Fibroblast of lung (primary cell): Measurements from ENCODE around the gene PRKAG2. TPM values are rescaled to one million over a fixed set of nuclear protein-coding genes. Genes with fewer than 3 reads are reported as not detected.

Source experiments
- DNase-seq, 2 donors: peaks; one replicate each; pipeline versions ENCODE4 v3.0.0 to v3.0.0-alpha.2; 2010; ENCODE audit warnings: low read depth in 2 of 2
- H2AFZ ChIP-seq: 2 replicates; pipeline ENCODE4 v1.5.1; 2012; ENCODE audit warnings: low read length, control low read depth, inconsistent platforms
- H3K27ac ChIP-seq: 2 replicates; pipeline ENCODE4 v1.5.1; 2011; ENCODE audit warnings: low read length, control low read depth; ENCODE audit not compliant: insufficient read depth
- H3K27me3 ChIP-seq: 2 replicates; pipeline ENCODE4 v1.5.1; 2011; ENCODE audit warnings: mild to moderate bottlenecking, low read length; ENCODE audit not compliant: control insufficient read depth, insufficient read depth
- H3K36me3 ChIP-seq: 2 replicates; pipeline ENCODE4 v1.5.1; 2011; ENCODE audit warnings: low read length; ENCODE audit not compliant: control insufficient read depth, insufficient read depth
- H3K4me1 ChIP-seq: 2 replicates; pipeline ENCODE4 v1.5.1; 2011; ENCODE audit warnings: low read length; ENCODE audit not compliant: control insufficient read depth, insufficient read depth; ENCODE audit errors: extremely low read depth
- H3K4me2 ChIP-seq: 2 replicates; pipeline ENCODE4 v1.5.1; 2011; ENCODE audit warnings: low read length, control low read depth; ENCODE audit not compliant: insufficient read depth; ENCODE audit errors: extremely low read depth
- H3K4me3 ChIP-seq, 4 experiments: fragments of 200-600 bp in 1 of 4; sonication (generic) in 1 of 4; replicated peaks in 1 of 4; 2 replicates each; pipeline ENCODE4 v1.5.1; 2011 to 2016; ENCODE audit warnings: low read length in 4 of 4, low read depth in 3 of 4, mild to moderate bottlenecking in 3 of 4, control low read depth in 2 of 4, inconsistent platforms in 1 of 4, mixed read lengths in 1 of 4; ENCODE audit not compliant: insufficient read depth in 1 of 4; ENCODE audit errors: control extremely low read depth in 1 of 4
- H3K79me2 ChIP-seq: 2 replicates; pipeline ENCODE4 v1.5.1; 2012; ENCODE audit warnings: mild to moderate bottlenecking, low read length, inconsistent platforms; ENCODE audit not compliant: control insufficient read depth, insufficient read depth
- H3K9ac ChIP-seq: 2 replicates; pipeline ENCODE4 v1.5.1; 2011; ENCODE audit warnings: mild to moderate bottlenecking, low read length, control low read depth; ENCODE audit not compliant: insufficient read depth
- H3K9me3 ChIP-seq: 2 replicates; pipeline ENCODE4 v1.5.1; 2012; ENCODE audit warnings: low read depth, low read length; ENCODE audit not compliant: control insufficient read depth, insufficient read depth
- H4K20me1 ChIP-seq: 2 replicates; pipeline ENCODE4 v1.5.1; 2011; ENCODE audit warnings: low read length; ENCODE audit not compliant: control insufficient read depth, insufficient read depth; ENCODE audit errors: extremely low read depth
- EZH2 ChIP-seq: IDR thresholded peaks from 2 replicates; pipeline ENCODE4 v1.5.1; 2012; ENCODE audit warnings: low read length, control low read depth, mild to moderate bottlenecking; ENCODE audit errors: missing control alignments
- polyA plus RNA-seq, 2 donors: library from polyadenylated mRNA; depleted of rRNA in 1 of 2; stranded (reverse) in 1 of 2; unstranded in 1 of 2; fragments of >200 nt; gene quantifications; 2 replicates each; pipeline ENCODE4 v1.2.1, GENCODE V29; 2011 to 2012; ENCODE audit warnings: missing spikeins in 1 of 2
- total RNA-seq: library from RNA; depleted of rRNA; stranded (reverse); fragments of >200 nt; gene quantifications from 2 replicates; pipeline ENCODE4 v1.2.1, GENCODE V29; 2014
- TF ChIP-seq, protein P1 (sequence below), 2 donors: IDR thresholded peaks in 1 of 2; conservative IDR thresholded peaks in 1 of 2; 1 replicate in 1 of 2; 2 replicates in 1 of 2; pipeline ENCODE4 v1.5.1; 2011 to 2012; ENCODE audit warnings: low read length in 2 of 2, control low read depth in 1 of 2, inconsistent platforms in 1 of 2, low read depth in 1 of 2, mild to moderate bottlenecking in 1 of 2

The PRKAG2 gene
- total and polyA plus RNA-seq, 2 donors (not counting 1 experiment from before 2014, with no cell fraction given) = 11.9 to 56.7 TPM

DNA sequence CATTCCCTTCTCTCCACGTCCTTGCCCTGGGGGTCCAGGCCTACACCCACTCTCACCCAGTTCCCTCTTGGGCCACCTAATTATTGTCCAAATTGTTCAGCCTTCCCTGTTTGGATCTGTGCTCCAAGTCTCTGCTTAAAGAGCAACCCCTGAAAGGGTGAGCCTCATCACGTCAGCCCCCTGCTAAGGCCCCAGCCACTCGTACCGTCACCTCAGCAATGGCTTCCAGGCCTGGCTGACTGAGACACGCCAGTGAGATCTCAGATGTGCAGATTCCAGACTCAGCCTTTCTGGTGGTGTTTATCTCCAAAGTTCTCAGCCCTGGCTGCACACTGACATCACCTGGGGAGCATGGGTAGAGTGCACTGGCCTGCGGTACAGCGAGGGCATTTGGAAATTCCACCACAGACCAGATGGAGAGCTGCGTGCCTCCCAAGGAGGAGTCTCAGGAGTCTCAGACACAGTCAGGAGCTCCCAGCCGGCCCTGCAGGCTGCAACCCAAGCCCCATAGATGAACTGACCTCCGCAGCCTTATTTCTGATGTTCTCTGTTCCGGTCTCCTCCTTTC is 87.5 kb downstream of the PRKAG2 start:
- DNase-seq = no peak
- no peak overlapping the region for H3K4me2 ChIP-seq
- no peak for TF ChIP-seq EZH2
- TF ChIP-seq, protein P1, sequence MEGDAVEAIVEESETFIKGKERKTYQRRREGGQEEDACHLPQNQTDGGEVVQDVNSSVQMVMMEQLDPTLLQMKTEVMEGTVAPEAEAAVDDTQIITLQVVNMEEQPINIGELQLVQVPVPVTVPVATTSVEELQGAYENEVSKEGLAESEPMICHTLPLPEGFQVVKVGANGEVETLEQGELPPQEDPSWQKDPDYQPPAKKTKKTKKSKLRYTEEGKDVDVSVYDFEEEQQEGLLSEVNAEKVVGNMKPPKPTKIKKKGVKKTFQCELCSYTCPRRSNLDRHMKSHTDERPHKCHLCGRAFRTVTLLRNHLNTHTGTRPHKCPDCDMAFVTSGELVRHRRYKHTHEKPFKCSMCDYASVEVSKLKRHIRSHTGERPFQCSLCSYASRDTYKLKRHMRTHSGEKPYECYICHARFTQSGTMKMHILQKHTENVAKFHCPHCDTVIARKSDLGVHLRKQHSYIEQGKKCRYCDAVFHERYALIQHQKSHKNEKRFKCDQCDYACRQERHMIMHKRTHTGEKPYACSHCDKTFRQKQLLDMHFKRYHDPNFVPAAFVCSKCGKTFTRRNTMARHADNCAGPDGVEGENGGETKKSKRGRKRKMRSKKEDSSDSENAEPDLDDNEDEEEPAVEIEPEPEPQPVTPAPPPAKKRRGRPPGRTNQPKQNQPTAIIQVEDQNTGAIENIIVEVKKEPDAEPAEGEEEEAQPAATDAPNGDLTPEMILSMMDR (conservative IDR thresholded peaks at IDR 0.05 in 1 of 2, IDR thresholded peaks at IDR 0.05 in 1 of 2; ENCODE audit: low read depth in 1 of 2, low read length in 2 of 2) = no peak

DNA sequence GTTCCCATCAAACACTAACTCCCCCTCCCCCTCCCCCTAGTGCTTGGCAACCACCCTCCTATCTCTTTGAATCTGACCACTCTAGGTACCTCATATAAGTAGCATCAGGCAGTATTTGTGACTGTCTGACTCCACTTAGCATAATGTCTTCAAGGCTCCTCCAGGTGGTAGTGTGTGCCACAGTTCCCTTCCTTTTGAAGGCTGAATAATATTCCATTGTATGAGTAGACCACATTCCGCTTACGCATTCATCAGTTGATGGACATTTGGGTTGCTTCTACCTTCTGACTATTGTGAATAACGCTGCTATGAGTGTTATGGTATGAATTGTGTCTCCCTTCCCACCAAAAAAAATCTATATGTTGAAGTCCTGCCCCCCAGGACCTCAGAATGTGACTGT is 89.6 kb downstream of the PRKAG2 start:
- Histone ChIP-seq H3K27ac (no peak overlapping the region), H4K20me1 (no peaks in the 10 kb centered on the region), H3K36me3 (no peaks in the 10 kb centered on the region), H3K4me3 (no peak overlapping the region), H3K27me3 (no peaks in the 10 kb centered on the region), H2AFZ (no peak overlapping the region), H3K4me1 (no peaks in the 10 kb centered on the region), H3K4me2 (no peak overlapping the region), H3K79me2 (no peaks in the 10 kb centered on the region), H3K9ac (no peak overlapping the region), H3K9me3 (no peaks in the 10 kb centered on the region)
- no peak for DNase-seq
- TF ChIP-seq, protein P1 (conservative IDR thresholded peaks at IDR 0.05 in 1 of 2, IDR thresholded peaks at IDR 0.05 in 1 of 2; ENCODE audit: low read depth in 1 of 2, low read length in 2 of 2) = no peak
- no peak for TF ChIP-seq EZH2

More for the DNA sequence above, 87.5 kb downstream of the PRKAG2 start:
- H4K20me1 ChIP-seq = no peaks in the 10 kb centered on the region
- no peak overlapping the region for H3K4me3 ChIP-seq
- H3K36me3 ChIP-seq = no peaks in the 10 kb centered on the region
- no peaks in the 10 kb centered on the region for H3K9me3 ChIP-seq
- no peak overlapping the region for H3K9ac ChIP-seq
- no peaks in the 10 kb centered on the region for H3K4me1 ChIP-seq
- no peaks in the 10 kb centered on the region for H3K27me3 ChIP-seq
- H3K79me2 ChIP-seq = no peaks in the 10 kb centered on the region
- no peak overlapping the region for H3K27ac ChIP-seq
- H2AFZ ChIP-seq = no peak overlapping the region

DNA sequence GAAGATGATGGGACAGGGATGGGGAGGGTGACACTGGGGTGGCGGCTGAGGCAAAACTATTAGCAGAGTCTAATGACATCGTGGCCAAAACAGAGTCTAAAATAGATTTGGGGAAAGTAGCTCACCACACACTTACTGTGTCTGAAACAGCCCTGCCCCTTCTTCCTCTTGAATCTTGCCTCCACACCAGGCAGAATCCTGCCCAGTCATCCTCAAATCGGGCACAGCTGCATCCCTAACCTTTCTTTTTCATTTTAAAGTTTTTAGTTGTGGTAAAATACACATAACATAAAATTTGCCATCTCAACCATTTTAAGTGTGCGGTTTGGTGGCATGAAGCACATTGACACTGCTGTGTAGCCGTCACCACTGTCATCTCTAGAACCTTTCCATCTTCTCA is 90.0 kb downstream of the PRKAG2 start:
- no peak for DNase-seq
- Histone ChIP-seq H3K27ac (no peak overlapping the region), H3K9me3 (no peaks in the 10 kb centered on the region), H3K4me3 (no peak overlapping the region), H4K20me1 (no peaks in the 10 kb centered on the region), H2AFZ (no peak overlapping the region), H3K36me3 (no peaks in the 10 kb centered on the region), H3K9ac (no peak overlapping the region), H3K79me2 (no peaks in the 10 kb centered on the region), H3K4me2 (no peak overlapping the region), H3K4me1 (no peaks in the 10 kb centered on the region), H3K27me3 (no peaks in the 10 kb centered on the region)
- TF ChIP-seq EZH2 = no peak
- TF ChIP-seq, protein P1 (conservative IDR thresholded peaks at IDR 0.05 in 1 of 2, IDR thresholded peaks at IDR 0.05 in 1 of 2; ENCODE audit: low read depth in 1 of 2, low read length in 2 of 2) = no peak
